Activated CD8-positive, alpha-beta T cell treated with anti-CD3 and anti-CD28 coated beads for 36 hours (primary cell): ENCODE data around the gene STEAP2. TPM values are rescaled to one million over a fixed set of nuclear protein-coding genes. Genes with fewer than 3 reads are reported as not detected.

Experiments used
- ATAC-seq: fragments of 200-7000 bp; cut with Tn5 transposase; one replicate; pipeline ENCODE4 v1.10.0; 2021; ENCODE audit warnings: mild to moderate bottlenecking, moderate library complexity
- CTCF ChIA-PET: fragments of 350-600 bp; sonication (Branson Sonifier 250); formaldehyde crosslinking; loops from one replicate; lab custom pipeline; 2021; ENCODE audit warnings: antibody characterized with exemption; lab: Charles Lee
- POLR2A ChIA-PET: fragments of 350-600 bp; sonication (Branson Sonifier 250); formaldehyde crosslinking; loops from one replicate; lab custom pipeline; 2021; ENCODE audit warnings: antibody characterized with exemption; lab: Charles Lee
- DNase-seq: peaks from one replicate; pipeline ENCODE4 v3.0.0-alpha.2; 2020
- H3K27ac Mint-ChIP-seq: one replicate; pipeline ENCODE4 v1.8.0; 2021; ENCODE audit warnings: mild to moderate bottlenecking, mixed read lengths
- H3K27me3 Mint-ChIP-seq: one replicate; pipeline ENCODE4 v1.8.0; 2021; ENCODE audit warnings: mixed read lengths
- H3K36me3 Mint-ChIP-seq: one replicate; pipeline ENCODE4 v1.8.0; 2021; ENCODE audit warnings: low read depth, mixed read lengths
- H3K4me1 Mint-ChIP-seq: one replicate; pipeline ENCODE4 v1.8.0; 2021; ENCODE audit warnings: low read depth, mixed read lengths
- H3K4me3 Mint-ChIP-seq: one replicate; pipeline ENCODE4 v1.8.0; 2021; ENCODE audit warnings: mild to moderate bottlenecking, moderate library complexity, mixed read lengths
- H3K9me3 Mint-ChIP-seq: one replicate; pipeline ENCODE4 v1.8.0; 2021; ENCODE audit warnings: mixed read lengths
- CTCF ChIP-seq: fragments of 200-600 bp; IDR thresholded peaks from one replicate; pipeline ENCODE4 v1.8.0; 2022; ENCODE audit warnings: antibody characterized with exemption, mild to moderate bottlenecking
- intact Hi-C: fragments of 100-400 bp; cut with micrococcal nuclease; formaldehyde crosslinking; loops from one replicate; pipeline ENCODE4 v1.10.0; 2022
- total RNA-seq, 2 experiments: library from RNA; stranded (reverse); gene quantifications; one replicate each; pipeline ENCODE4 v1.2.3, GENCODE V29; 2021

STEAP2 gene
- total RNA-seq, 2 experiments from 2014 or later: not detected

DNA sequence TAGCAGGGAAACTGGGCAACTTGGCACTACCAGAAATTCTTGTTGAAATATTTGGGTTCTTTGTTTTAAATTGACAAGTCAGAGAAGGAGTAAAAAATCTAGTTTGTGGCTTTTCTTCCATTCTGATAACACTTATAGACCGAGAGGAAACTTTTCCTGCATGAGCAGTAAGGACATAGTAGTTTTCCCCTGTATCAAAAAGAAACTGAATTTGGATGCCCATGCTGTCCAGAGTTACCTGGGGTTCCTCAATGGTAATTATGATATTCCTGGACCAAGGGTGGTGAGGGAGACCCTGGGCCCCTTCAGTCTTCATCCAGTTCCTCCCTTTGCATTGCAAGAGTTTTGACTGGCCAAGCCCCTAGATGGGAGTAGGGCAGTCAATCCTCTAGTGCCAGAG is 19.9 kb upstream of the STEAP2 start:
- H3K27me3 Mint-ChIP-seq: peaks cover 2% of the 10 kb centered on the region
- no peak for TF ChIP-seq CTCF
- no peak overlapping the region for H3K4me3 Mint-ChIP-seq
- no peaks in the 10 kb centered on the region for H3K36me3 Mint-ChIP-seq
- no peak overlapping the region for H3K27ac Mint-ChIP-seq
- H3K9me3 Mint-ChIP-seq: peaks cover 15% of the 10 kb centered on the region
- DNase-seq (no peak), ATAC-seq (no peak)
- ChIA-PET CTCF (no interaction called here), POLR2A (no interaction called here)
- no peaks in the 10 kb centered on the region for H3K4me1 Mint-ChIP-seq
- intact Hi-C loops: no loop called here

GRCh38 chr7:90192876-90193750 is 18.4 kb upstream of the STEAP2 start:
- intact Hi-C loops: no loop called here
- Mint-ChIP-seq H3K27me3 (peaks cover 2% of the 10 kb centered on the region), H3K4me1 (no peaks in the 10 kb centered on the region), H3K9me3 (peaks cover 15% of the 10 kb centered on the region), H3K27ac (no peak overlapping the region), H3K36me3 (no peaks in the 10 kb centered on the region), H3K4me3 (no peak overlapping the region)
- no peak for ATAC-seq
- no peak for TF ChIP-seq CTCF
- CTCF ChIA-PET: interaction anchor here (1.0 kb wide), 1 partner anchor 22 kb away, joined by 3 read pairs; no protein-coding TSS in a partner anchor
- POLR2A ChIA-PET: no interaction called here
- DNase-seq: no peak

GRCh38 chr7:90194911-90195809 is 16.4 kb upstream of the STEAP2 start:
- Mint-ChIP-seq H3K27ac (no peak overlapping the region), H3K9me3 (peaks cover 15% of the 10 kb centered on the region), H3K4me3 (no peak overlapping the region), H3K27me3 (peaks cover 2% of the 10 kb centered on the region), H3K4me1 (no peaks in the 10 kb centered on the region), H3K36me3 (no peaks in the 10 kb centered on the region)
- ATAC-seq: no peak
- intact Hi-C loops: no loop called here
- no peak for DNase-seq
- POLR2A ChIA-PET: no interaction called here
- CTCF ChIA-PET: no interaction called here
- no peak for TF ChIP-seq CTCF

DNA sequence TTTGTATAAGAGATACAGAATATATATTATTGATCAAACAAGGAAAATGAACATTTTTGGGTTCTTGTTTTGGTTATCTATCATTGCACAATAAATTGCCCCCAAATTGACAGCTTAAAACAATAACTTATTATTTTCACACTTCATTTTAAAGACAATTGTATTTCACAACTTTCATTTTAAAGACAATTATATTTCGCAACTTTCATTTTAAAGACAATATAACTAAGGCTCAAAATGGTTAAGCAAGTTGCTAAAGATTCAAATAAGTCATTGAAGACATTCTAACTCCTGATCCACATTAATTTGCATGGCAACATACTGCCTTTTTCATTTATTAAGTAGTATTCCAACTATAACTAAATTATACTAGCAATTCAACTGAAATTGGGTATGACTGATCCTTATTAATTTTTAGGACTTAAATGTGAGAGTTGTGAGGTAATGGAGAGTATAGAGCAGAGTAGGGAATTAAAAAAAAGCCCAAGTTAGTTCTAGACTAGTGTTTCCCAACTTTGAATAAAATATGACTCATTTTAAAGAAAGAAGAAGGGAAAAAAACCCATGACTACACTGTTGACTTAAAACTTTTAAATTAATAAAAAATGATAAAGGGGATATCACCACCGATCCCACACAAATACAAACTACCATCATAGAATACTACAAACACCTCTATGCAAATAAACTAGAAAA is 9.9 kb upstream of the STEAP2 start:
- Mint-ChIP-seq H3K36me3 (no peaks in the 10 kb centered on the region), H3K27me3 (peaks cover 3% of the 10 kb centered on the region), H3K4me1 (no peaks in the 10 kb centered on the region), H3K9me3 (no peaks in the 10 kb centered on the region), H3K4me3 (no peak overlapping the region), H3K27ac (no peak overlapping the region)
- intact Hi-C loops: no loop called here
- no peak for ATAC-seq
- no peak for TF ChIP-seq CTCF
- POLR2A ChIA-PET: no interaction called here
- no peak for DNase-seq
- CTCF ChIA-PET: no interaction called here
